VCaP (cell line): ENCODE data around the gene SLC35A5.

Experiments
- H3K27ac ChIP-seq: fragments of 450-650 bp; 2 replicates; pipeline ENCODE4 v1.5.1; 2017
- TF ChIP-seq, protein P1 (sequence below): fragments of 450-650 bp; conservative IDR thresholded peaks from 2 replicates; pipeline ENCODE4 v1.5.1; 2017; ENCODE audit warnings: mild to moderate bottlenecking, moderate library complexity

SLC35A5 gene

DNA sequence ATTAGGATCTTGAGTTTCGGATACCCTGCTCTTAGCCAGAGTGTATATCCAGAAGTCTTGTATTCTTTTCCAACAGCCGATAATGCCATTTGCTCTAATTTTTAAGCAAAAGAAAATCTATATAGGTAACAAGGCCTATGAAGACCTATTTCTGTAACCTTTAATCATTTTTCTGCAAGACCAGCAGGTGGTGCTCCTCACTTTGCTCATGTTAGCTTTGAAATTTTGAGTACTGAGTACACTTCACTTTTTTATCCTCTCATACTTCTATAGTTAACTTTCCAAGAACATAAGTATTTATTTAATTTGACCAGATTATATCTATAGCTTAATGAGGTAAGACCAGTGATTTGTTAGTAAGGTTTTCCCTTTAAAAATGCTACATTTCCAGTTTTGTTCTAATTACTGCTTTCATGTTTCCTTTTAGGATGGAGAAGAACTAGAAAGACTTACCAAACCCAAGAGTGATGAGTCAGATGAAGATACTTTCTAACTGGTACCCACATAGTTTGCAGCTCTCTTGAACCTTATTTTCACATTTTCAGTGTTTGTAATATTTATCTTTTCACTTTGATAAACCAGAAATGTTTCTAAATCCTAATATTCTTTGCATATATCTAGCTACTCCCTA is 20.5 kb downstream of the SLC35A5 start:
- TF ChIP-seq, protein P1, sequence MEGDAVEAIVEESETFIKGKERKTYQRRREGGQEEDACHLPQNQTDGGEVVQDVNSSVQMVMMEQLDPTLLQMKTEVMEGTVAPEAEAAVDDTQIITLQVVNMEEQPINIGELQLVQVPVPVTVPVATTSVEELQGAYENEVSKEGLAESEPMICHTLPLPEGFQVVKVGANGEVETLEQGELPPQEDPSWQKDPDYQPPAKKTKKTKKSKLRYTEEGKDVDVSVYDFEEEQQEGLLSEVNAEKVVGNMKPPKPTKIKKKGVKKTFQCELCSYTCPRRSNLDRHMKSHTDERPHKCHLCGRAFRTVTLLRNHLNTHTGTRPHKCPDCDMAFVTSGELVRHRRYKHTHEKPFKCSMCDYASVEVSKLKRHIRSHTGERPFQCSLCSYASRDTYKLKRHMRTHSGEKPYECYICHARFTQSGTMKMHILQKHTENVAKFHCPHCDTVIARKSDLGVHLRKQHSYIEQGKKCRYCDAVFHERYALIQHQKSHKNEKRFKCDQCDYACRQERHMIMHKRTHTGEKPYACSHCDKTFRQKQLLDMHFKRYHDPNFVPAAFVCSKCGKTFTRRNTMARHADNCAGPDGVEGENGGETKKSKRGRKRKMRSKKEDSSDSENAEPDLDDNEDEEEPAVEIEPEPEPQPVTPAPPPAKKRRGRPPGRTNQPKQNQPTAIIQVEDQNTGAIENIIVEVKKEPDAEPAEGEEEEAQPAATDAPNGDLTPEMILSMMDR = peak; percentile 83
- no peak overlapping the region for H3K27ac ChIP-seq

DNA sequence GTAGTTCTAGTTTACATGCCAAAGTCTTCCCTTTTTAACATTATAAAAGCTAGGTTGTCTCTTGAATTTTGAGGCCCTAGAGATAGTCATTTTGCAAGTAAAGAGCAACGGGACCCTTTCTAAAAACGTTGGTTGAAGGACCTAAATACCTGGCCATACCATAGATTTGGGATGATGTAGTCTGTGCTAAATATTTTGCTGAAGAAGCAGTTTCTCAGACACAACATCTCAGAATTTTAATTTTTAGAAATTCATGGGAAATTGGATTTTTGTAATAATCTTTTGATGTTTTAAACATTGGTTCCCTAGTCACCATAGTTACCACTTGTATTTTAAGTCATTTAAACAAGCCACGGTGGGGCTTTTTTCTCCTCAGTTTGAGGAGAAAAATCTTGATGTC is 21.3 kb downstream of the SLC35A5 start:
- TF ChIP-seq, protein P1 = no peak
- no peak overlapping the region for H3K27ac ChIP-seq

DNA sequence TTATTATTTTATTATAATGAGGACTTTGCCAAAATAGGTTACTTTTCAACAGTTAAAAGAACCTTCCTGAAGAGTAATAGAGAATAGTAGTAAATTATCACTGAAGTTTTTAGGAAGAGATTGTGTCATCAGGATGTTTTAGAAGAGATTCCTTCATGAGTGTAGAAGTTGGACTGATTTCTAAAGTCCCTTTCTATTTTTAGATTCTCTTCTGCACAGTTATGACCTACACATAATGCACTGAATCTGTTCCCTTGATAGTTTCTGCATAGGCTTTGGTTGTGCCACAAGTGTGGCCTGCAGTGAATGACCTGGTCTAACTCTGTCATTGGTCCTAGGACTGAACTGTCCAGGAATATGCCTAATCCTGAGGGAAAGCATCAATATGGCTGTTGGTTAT is 23.9 kb downstream of the SLC35A5 start:
- H3K27ac ChIP-seq = no peak overlapping the region
- TF ChIP-seq, protein P1 = no peak

DNA sequence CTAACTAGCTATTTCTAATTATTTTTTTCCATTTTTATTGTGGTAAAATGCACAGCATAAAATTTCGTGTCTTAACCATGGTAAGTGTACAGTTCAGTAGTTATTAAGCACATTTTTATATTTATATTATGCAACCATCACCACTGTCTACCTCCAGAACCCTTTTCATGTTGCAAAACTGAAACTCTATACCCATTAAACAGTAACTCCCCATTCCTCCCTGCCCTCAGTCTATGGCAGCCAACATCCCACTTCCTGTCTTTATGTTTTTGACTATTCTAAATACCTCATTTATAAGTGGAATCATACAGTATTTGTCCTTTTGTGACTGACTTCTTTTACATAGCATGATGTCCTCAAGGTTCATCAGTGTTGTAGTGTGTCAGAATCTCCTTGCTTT is 25.5 kb downstream of the SLC35A5 start:
- TF ChIP-seq, protein P1 = no peak
- no peak overlapping the region for H3K27ac ChIP-seq

DNA sequence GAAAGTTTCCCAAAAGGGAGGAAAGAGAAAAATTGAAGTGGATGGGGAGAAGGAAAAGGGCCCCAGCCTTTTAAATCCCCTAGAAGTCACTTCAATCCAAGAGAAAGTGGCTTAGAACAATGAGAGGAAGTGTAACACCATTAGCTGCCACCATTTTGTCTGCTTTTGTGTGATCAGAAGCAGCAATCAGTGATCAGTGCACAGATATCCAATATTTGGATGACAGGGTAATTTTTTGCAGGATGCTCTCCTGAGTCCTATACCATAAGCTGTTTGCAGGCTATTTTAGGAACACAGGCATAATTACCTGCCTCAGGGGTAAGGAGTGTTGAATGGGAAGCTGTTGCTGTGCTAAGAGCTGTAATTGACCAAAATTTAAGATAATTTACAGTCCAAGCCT is 31.4 kb downstream of the SLC35A5 start:
- H3K27ac ChIP-seq = no peak overlapping the region
- TF ChIP-seq, protein P1 = no peak

DNA sequence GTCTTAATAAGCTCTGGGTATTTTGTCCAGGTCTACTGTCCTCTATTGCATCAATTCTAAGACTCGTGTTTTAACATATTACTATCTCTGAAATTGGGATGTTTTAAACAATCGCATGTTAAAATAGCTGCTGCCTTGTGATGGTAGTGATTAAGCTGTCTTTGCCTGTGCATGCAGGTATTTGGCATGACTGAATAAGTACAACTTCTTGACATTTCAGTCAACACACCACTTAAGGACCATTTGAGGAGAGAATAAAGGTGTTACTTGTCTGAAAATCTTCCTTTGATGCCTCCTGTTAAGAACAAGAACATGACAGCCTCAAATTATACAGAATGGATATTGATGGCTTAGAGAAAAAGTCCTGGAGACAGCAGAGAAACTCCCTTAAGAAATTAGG is 33.0 kb downstream of the SLC35A5 start:
- no peak overlapping the region for H3K27ac ChIP-seq
- TF ChIP-seq, protein P1 = no peak

DNA sequence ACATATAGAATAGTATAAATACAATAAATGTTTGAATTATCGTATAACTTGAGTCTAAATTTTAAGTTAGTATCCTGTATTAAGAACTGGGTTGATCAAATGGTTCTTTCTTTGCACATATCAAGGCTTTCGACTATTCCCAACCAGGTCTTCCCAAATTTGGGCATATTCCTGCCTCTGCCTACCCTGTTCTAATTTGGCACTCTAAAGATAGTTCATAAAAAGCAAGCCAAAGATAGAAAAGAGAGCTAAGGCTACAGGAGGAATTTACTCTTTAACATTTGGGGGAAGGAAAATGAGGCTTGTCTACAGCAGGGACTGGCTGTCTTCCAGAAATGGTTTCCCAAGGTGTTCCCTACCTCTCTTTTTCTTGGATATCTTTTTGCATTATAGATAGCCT is 36.1 kb downstream of the SLC35A5 start:
- no peak overlapping the region for H3K27ac ChIP-seq
- TF ChIP-seq, protein P1 = no peak
